DND-41 (cell line): ENCODE measurements around the gene TAF1D.
"Not testable (repeated sequence)": the region's sequence is repeated elsewhere in the genome, so short reads cannot be mapped to it uniquely, and the experiment has no call there.

Experiments
- ATAC-seq: fragments of 200-7000 bp; cut with Tn5 transposase; 3 replicates; pipeline ENCODE4 v1.9.1; 2021; ENCODE audit warnings: low read depth; ENCODE audit not compliant: insufficient read depth
- DNase-seq: peaks from one replicate; pipeline ENCODE4 v3.0.0-alpha.2; 2020
- H2AFZ ChIP-seq: 2 replicates; pipeline ENCODE4 v1.6.0; 2012; ENCODE audit warnings: low read depth, low read length
- H3K27ac ChIP-seq: 2 replicates; pipeline ENCODE4 v1.5.1; 2012; ENCODE audit warnings: low read length, inconsistent platforms
- H3K27me3 ChIP-seq: fragments of 200-600 bp; sonication (generic); 2 replicates; pipeline ENCODE4 v1.6.0; 2012; ENCODE audit warnings: low read length, mild to moderate bottlenecking, inconsistent platforms; ENCODE audit not compliant: insufficient read depth, poor library complexity
- H3K36me3 ChIP-seq: 2 replicates; pipeline ENCODE4 v1.5.1; 2012; ENCODE audit warnings: low read length, inconsistent platforms; ENCODE audit not compliant: insufficient read depth
- H3K4me1 ChIP-seq: 2 replicates; pipeline ENCODE4 v1.5.1; 2012; ENCODE audit warnings: mild to moderate bottlenecking, low read length; ENCODE audit not compliant: insufficient read depth
- H3K4me2 ChIP-seq: 2 replicates; pipeline ENCODE4 v1.6.0; 2012; ENCODE audit warnings: mild to moderate bottlenecking, moderate library complexity, low read length, inconsistent platforms; ENCODE audit not compliant: insufficient read depth
- H3K4me3 ChIP-seq, 2 experiments: fragments of 200-600 bp in 1 of 2; shearing (Covaris generic) in 1 of 2; 2 replicates each; pipeline ENCODE4 v1.5.1; 2012 to 2016; ENCODE audit warnings: inconsistent platforms in 2 of 2, low read length in 2 of 2, mild to moderate bottlenecking in 2 of 2, low read depth in 1 of 2, moderate library complexity in 1 of 2
- H3K79me2 ChIP-seq: 2 replicates; pipeline ENCODE4 v1.6.0; 2012; ENCODE audit warnings: low read length, inconsistent platforms; ENCODE audit not compliant: insufficient read depth
- H3K9ac ChIP-seq: 2 replicates; pipeline ENCODE4 v1.6.0; 2012; ENCODE audit warnings: low read depth, mild to moderate bottlenecking, inconsistent platforms, low read length, moderate library complexity
- H3K9me3 ChIP-seq: 2 replicates; pipeline ENCODE4 v1.5.1; 2012; ENCODE audit warnings: low read length, moderate library complexity, mild to moderate bottlenecking, inconsistent platforms; ENCODE audit not compliant: insufficient read depth, severe bottlenecking
- H4K20me1 ChIP-seq: 2 replicates; pipeline ENCODE4 v1.6.0; 2012; ENCODE audit warnings: low read length; ENCODE audit not compliant: insufficient read depth
- EZH2 ChIP-seq: IDR thresholded peaks from 3 replicates; pipeline ENCODE4 v1.6.1; 2012; ENCODE audit warnings: borderline replicate concordance, low read depth, mild to moderate bottlenecking, moderate library complexity, low read length, inconsistent platforms; ENCODE audit not compliant: severe bottlenecking
- TF ChIP-seq, protein P1 (sequence below): IDR thresholded peaks from 2 replicates; pipeline ENCODE4 v1.5.1; 2012; ENCODE audit warnings: borderline replicate concordance, low read length, moderate library complexity, mild to moderate bottlenecking; ENCODE audit not compliant: poor library complexity, severe bottlenecking; ENCODE audit errors: extremely low read depth

Gene TAF1D

DNA sequence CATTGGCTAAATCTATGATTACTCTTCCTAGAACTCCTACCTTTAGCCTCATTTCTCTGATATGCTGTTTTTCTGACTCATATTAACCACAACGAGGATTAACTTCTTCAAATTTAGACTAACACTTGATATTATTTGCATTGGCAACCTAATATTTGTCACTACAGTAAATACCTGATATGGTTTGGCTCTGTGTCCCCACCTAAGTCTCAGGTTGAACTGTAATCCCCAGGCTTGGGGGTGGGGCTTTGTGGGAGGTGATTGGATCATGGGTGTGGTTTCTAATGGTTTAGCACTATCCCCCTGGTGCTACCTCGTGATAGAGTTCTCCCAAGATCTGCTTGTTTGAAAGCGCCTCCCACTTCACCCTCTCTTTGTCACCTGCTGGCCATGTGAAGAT lies 25.7 kb upstream of the TAF1D start:
- Histone ChIP-seq H3K27ac (no peak overlapping the region), H3K79me2 (no peaks in the 10 kb centered on the region), H3K4me3 (no peak overlapping the region), H3K27me3 (no peaks in the 10 kb centered on the region), H3K9me3 (peaks cover 5% of the 10 kb centered on the region), H4K20me1 (no peaks in the 10 kb centered on the region), H3K9ac (no peak overlapping the region), H3K4me2 (no peak overlapping the region), H3K36me3 (peaks cover 11% of the 10 kb centered on the region; the same call in 1 of the 2 replicates), H3K4me1 (no peaks in the 10 kb centered on the region), H2AFZ (no peak overlapping the region)
- TF ChIP-seq, protein P1, sequence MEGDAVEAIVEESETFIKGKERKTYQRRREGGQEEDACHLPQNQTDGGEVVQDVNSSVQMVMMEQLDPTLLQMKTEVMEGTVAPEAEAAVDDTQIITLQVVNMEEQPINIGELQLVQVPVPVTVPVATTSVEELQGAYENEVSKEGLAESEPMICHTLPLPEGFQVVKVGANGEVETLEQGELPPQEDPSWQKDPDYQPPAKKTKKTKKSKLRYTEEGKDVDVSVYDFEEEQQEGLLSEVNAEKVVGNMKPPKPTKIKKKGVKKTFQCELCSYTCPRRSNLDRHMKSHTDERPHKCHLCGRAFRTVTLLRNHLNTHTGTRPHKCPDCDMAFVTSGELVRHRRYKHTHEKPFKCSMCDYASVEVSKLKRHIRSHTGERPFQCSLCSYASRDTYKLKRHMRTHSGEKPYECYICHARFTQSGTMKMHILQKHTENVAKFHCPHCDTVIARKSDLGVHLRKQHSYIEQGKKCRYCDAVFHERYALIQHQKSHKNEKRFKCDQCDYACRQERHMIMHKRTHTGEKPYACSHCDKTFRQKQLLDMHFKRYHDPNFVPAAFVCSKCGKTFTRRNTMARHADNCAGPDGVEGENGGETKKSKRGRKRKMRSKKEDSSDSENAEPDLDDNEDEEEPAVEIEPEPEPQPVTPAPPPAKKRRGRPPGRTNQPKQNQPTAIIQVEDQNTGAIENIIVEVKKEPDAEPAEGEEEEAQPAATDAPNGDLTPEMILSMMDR: no peak
- no peak for TF ChIP-seq EZH2
- no peak for ATAC-seq
- no peak for DNase-seq

DNA sequence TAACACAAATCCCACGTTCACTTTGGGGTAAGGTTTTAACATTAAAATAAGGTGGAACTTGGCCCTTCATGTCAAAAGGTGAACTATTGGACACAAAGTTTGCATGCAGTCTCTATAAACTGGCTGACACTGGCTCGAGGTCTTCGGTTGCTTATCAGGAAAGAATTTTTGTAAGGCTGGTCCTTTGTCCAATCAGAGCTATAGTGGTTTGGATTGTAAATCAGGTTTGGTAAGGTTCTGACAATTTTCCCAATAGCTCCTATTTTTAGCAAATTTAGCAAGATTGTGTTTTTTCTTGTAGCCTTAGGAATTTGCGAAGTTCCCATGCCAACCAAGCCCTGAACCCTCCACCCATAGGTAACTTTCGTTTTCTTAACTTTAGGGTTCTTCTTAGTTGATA lies 25.2 kb upstream of the TAF1D start:
- no peak overlapping the region for H2AFZ ChIP-seq
- H3K9me3 ChIP-seq: peaks cover 4% of the 10 kb centered on the region
- TF ChIP-seq, protein P1: no peak
- TF ChIP-seq EZH2: no peak
- DNase-seq (no peak), ATAC-seq (no peak)
- H3K4me3 ChIP-seq: no peak overlapping the region
- H3K79me2 ChIP-seq: no peaks in the 10 kb centered on the region
- peaks cover 13% of the 10 kb centered on the region; the same call in 1 of the 2 replicates for H3K36me3 ChIP-seq
- no peaks in the 10 kb centered on the region for H3K27me3 ChIP-seq
- no peak overlapping the region for H3K27ac ChIP-seq
- no peak overlapping the region for H3K4me2 ChIP-seq
- no peaks in the 10 kb centered on the region for H4K20me1 ChIP-seq
- H3K4me1 ChIP-seq: no peaks in the 10 kb centered on the region
- no peak overlapping the region for H3K9ac ChIP-seq

DNA sequence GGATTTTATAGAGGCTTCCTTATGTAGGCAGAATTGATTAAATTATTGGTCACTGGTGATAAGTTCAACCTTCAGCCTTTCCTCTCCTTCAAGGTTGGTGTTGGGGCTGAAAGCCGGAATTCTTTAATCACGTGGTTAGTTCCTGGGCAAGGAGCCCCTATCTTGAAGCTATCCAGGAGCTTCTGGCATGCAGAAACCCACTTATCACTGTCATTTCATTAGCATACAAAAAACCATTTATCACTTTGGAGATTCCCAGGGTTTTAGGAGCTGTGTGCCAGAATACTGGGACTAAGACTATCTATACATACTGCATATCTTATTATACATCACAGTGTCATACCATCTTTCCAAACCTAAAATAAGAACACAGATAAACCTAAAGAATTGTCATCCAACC lies 24.3 kb upstream of the TAF1D start:
- TF ChIP-seq, protein P1: no peak
- TF ChIP-seq EZH2: no peak

DNA sequence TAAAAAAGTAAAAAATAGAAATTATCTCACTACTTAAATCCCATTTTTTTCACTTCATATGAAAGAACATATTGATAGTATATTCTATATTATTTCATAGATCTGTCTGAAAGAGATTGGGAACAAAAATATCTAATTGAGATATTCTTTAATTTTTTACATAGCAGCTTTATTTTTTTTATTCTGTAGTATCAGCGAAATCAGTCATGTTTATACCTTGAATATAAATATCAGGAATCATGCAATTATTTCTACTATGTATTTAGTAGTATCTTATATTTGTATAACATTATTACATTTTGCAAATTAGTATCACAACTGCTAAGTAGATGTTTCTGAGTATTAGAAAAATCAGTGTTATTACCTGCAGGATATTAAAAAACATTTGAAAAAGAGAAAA lies 20.6 kb upstream of the TAF1D start:
- Histone ChIP-seq H3K27me3 (no peaks in the 10 kb centered on the region), H3K27ac (no peak overlapping the region), H3K79me2 (no peaks in the 10 kb centered on the region), H3K4me3 (no peak overlapping the region), H3K9me3 (peaks cover under 1% of the 10 kb centered on the region), H4K20me1 (no peaks in the 10 kb centered on the region), H3K4me2 (no peak overlapping the region), H2AFZ (no peak overlapping the region), H3K36me3 (peaks cover 41% of the 10 kb centered on the region), H3K4me1 (no peaks in the 10 kb centered on the region), H3K9ac (no peak overlapping the region)
- TF ChIP-seq, protein P1: no peak
- TF ChIP-seq EZH2: no peak
- ATAC-seq (no peak), DNase-seq (no peak)

More for the DNA sequence above, 24.3 kb upstream of the TAF1D start:
- no peak overlapping the region for H3K4me2 ChIP-seq
- peaks cover 4% of the 10 kb centered on the region for H3K9me3 ChIP-seq
- no peak overlapping the region for H2AFZ ChIP-seq
- no peak overlapping the region for H3K27ac ChIP-seq
- no peak overlapping the region for H3K9ac ChIP-seq
- no peaks in the 10 kb centered on the region for H3K79me2 ChIP-seq
- H3K4me1 ChIP-seq: no peaks in the 10 kb centered on the region
- ATAC-seq (no peak), DNase-seq (no peak)
- H3K4me3 ChIP-seq: no peak overlapping the region
- peaks cover 15% of the 10 kb centered on the region; the same call in 1 of the 2 replicates for H3K36me3 ChIP-seq
- H3K27me3 ChIP-seq: no peaks in the 10 kb centered on the region
- no peaks in the 10 kb centered on the region for H4K20me1 ChIP-seq

DNA sequence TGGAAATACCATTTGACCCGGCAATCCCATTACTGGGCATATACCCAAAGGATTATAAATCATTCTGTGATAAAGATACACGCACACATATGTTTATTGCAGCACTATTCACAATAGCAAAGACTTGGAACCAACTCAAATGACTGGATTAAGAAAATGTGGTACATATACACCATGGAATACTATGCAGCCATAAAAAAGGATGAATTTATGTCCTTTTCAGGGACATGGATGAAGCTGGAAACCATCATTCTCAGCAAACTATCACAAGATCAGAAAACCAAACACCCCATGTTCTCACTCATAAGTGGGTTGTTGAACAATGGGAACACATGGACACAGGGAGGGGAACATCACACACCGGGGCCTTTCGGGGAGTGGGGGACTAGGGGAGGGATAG lies 17.8 kb upstream of the TAF1D start:
- H3K27ac ChIP-seq, H3K9me3 ChIP-seq, H3K9ac ChIP-seq, H3K79me2 ChIP-seq, DNase-seq, H3K4me2 ChIP-seq, H3K27me3 ChIP-seq, H3K4me1 ChIP-seq, ATAC-seq, H2AFZ ChIP-seq, H4K20me1 ChIP-seq, H3K4me3 ChIP-seq: not testable (repeated sequence)
- H3K36me3 ChIP-seq: peaks cover 59% of the 10 kb centered on the region
